H1 (cell line): ENCODE data around the gene SCNN1G. TPM values are rescaled to one million over a fixed set of nuclear protein-coding genes. Genes with fewer than 3 reads are reported as not detected.

ENCODE experiments used
- CTCF ChIA-PET: fragments of 300-600 bp; sonication (Branson Sonifier 250); formaldehyde crosslinking; loops from one replicate; lab custom pipeline; 2021; ENCODE audit not compliant: partially characterized antibody; lab: Charles Lee
- POLR2A ChIA-PET: fragments of 300-600 bp; sonication (Branson Sonifier 250); formaldehyde crosslinking; loops from one replicate; lab custom pipeline; 2021; ENCODE audit warnings: inconsistent platforms; ENCODE audit not compliant: partially characterized antibody; lab: Charles Lee
- DNase-seq, 2 experiments: peaks; one replicate each; pipeline versions ENCODE4 v3.0.0 to v3.0.0-alpha.2; 2010 to 2022; ENCODE audit warnings: low spot score in 2 of 2, low read depth in 1 of 2, mixed read lengths in 1 of 2
- FAIRE-seq: peaks from 2 replicates; lab custom pipeline; 2011; peaks lifted over from hg19 to GRCh38; lab: Jason Lieb, UNC
- H2AFZ ChIP-seq: 2 replicates; pipeline ENCODE4 v1.8.1; 2012; ENCODE audit warnings: low read length, inconsistent platforms
- H2AK5ac ChIP-seq: 2 replicates; pipeline ENCODE4 v1.6.1; 2013; ENCODE audit warnings: low read depth, low read length
- H2BK120ac ChIP-seq: replicated peaks from 2 replicates; pipeline ENCODE3; 2013; ENCODE audit warnings: low read depth, low read length, inconsistent platforms
- H2BK12ac ChIP-seq: 2 replicates; pipeline ENCODE4 v1.6.1; 2013; ENCODE audit warnings: low read depth, low read length
- H2BK15ac ChIP-seq: 2 replicates; pipeline ENCODE4 v1.6.1; 2013; ENCODE audit warnings: low read length
- H2BK20ac ChIP-seq: 2 replicates; pipeline ENCODE4 v1.6.1; 2013; ENCODE audit warnings: low read length
- H2BK5ac ChIP-seq: 2 replicates; pipeline ENCODE4 v1.6.1; 2013; ENCODE audit warnings: low read depth, low read length
- H3K14ac ChIP-seq: 2 replicates; pipeline ENCODE4 v1.6.1; 2013; ENCODE audit warnings: inconsistent platforms; ENCODE audit not compliant: insufficient read length
- H3K18ac ChIP-seq: 2 replicates; pipeline ENCODE4 v1.6.1; 2013; ENCODE audit warnings: low read length; ENCODE audit errors: extremely low read depth
- H3K23ac ChIP-seq: 2 replicates; pipeline ENCODE4 v1.6.1; 2013; ENCODE audit warnings: inconsistent platforms; ENCODE audit not compliant: insufficient read length
- H3K23me2 ChIP-seq: 2 replicates; pipeline ENCODE4 v1.6.1; 2013; ENCODE audit warnings: low read depth, low read length
- H3K27ac ChIP-seq: 2 replicates; pipeline ENCODE4 v1.6.1; 2011; ENCODE audit warnings: low read depth, low read length, inconsistent platforms
- H3K27me3 ChIP-seq, 4 experiments: replicated peaks in 1 of 4; 1 replicate in 1 of 4; 2 replicates in 3 of 4; pipeline versions ENCODE4 v1.6.1 to v1.8.1; 2011 to 2013; ENCODE audit warnings: low read length in 3 of 4, mild to moderate bottlenecking in 3 of 4, inconsistent platforms in 2 of 4, mixed read lengths in 2 of 4, moderate library complexity in 1 of 4; ENCODE audit not compliant: control insufficient read depth in 3 of 4, insufficient read depth in 3 of 4; ENCODE audit errors: extremely low read depth in 1 of 4
- H3K36me3 ChIP-seq, 4 experiments: 2 replicates each; pipeline versions ENCODE4 v1.6.1 to v1.8.1; 2011 to 2013; ENCODE audit warnings: mild to moderate bottlenecking in 4 of 4, low read length in 3 of 4, moderate library complexity in 2 of 4, control low read depth in 1 of 4, inconsistent platforms in 1 of 4; ENCODE audit not compliant: insufficient read depth in 4 of 4, control insufficient read depth in 2 of 4
- H3K4ac ChIP-seq: replicated peaks from 2 replicates; pipeline ENCODE3; 2013; ENCODE audit warnings: low read length, low read depth, mixed read lengths, inconsistent platforms; ENCODE audit not compliant: insufficient read length
- H3K4me1 ChIP-seq, 4 experiments: replicated peaks in 1 of 4; 1 replicate in 1 of 4; 2 replicates in 3 of 4; pipeline versions ENCODE4 v1.6.1 to v1.8.1; 2011 to 2013; ENCODE audit warnings: low read length in 3 of 4, inconsistent platforms in 2 of 4, mixed read lengths in 1 of 4; ENCODE audit not compliant: insufficient read depth in 4 of 4, control insufficient read depth in 3 of 4
- H3K4me2 ChIP-seq, 2 experiments: 2 replicates each; pipeline versions ENCODE4 v1.6.1 to v1.8.1; 2011 to 2013; ENCODE audit warnings: low read depth in 2 of 2, low read length in 2 of 2, control low read depth in 1 of 2, inconsistent platforms in 1 of 2, mild to moderate bottlenecking in 1 of 2; ENCODE audit not compliant: insufficient read depth in 1 of 2
- H3K4me3 ChIP-seq, 4 experiments: fragments of 200-600, 300-600 bp in 1 of 4; sonication (generic), shearing (Covaris generic), sonication (Bioruptor Twin) in 1 of 4; 2 replicates each; pipeline versions ENCODE4 v1.5.1 to v1.8.1; 2011 to 2016; ENCODE audit warnings: low read length in 4 of 4, low read depth in 3 of 4, control low read depth in 2 of 4, inconsistent platforms in 2 of 4, mild to moderate bottlenecking in 2 of 4, mixed read lengths in 1 of 4, moderate library complexity in 1 of 4; ENCODE audit not compliant: insufficient read depth in 2 of 4; ENCODE audit errors: extremely low read depth in 1 of 4
- H3K56ac ChIP-seq: replicated peaks from 2 replicates; pipeline ENCODE3; 2013; ENCODE audit warnings: low read depth, mild to moderate bottlenecking, mixed read lengths, low read length, inconsistent platforms; ENCODE audit not compliant: insufficient read length
- H3K79me1 ChIP-seq: 2 replicates; pipeline ENCODE4 v1.6.1; 2013; ENCODE audit warnings: low read depth, low read length, control low read depth
- H3K79me2 ChIP-seq, 2 experiments: 2 replicates each; pipeline versions ENCODE4 v1.6.1 to v1.8.1; 2012 to 2013; ENCODE audit warnings: low read length in 2 of 2, mild to moderate bottlenecking in 2 of 2, inconsistent platforms in 1 of 2; ENCODE audit not compliant: insufficient read depth in 2 of 2, control insufficient read depth in 1 of 2
- H3K9ac ChIP-seq, 4 experiments: replicated peaks in 1 of 4; 1 replicate in 1 of 4; 2 replicates in 3 of 4; pipeline versions ENCODE4 v1.6.1 to v1.8.1; 2011 to 2013; ENCODE audit warnings: low read depth in 3 of 4, low read length in 3 of 4, control low read depth in 2 of 4, mild to moderate bottlenecking in 2 of 4, moderate library complexity in 2 of 4, inconsistent platforms in 1 of 4; ENCODE audit errors: extremely low read depth in 1 of 4
- H3K9me3 ChIP-seq, 2 experiments: 2 replicates each; pipeline versions ENCODE4 v1.6.1 to v1.8.1; 2012 to 2013; ENCODE audit warnings: mild to moderate bottlenecking in 2 of 2, moderate library complexity in 2 of 2, control low read depth in 1 of 2, inconsistent platforms in 1 of 2, low read depth in 1 of 2, low read length in 1 of 2, mixed read lengths in 1 of 2; ENCODE audit not compliant: insufficient read depth in 2 of 2
- H4K20me1 ChIP-seq, 2 experiments: replicated peaks in 1 of 2; 2 replicates each; pipeline versions ENCODE3 to v1.8.1; 2011 to 2013; ENCODE audit warnings: inconsistent platforms in 2 of 2, low read length in 2 of 2, mild to moderate bottlenecking in 1 of 2; ENCODE audit not compliant: insufficient read depth in 2 of 2, control insufficient read depth in 1 of 2
- H4K5ac ChIP-seq: 2 replicates; pipeline ENCODE4 v1.6.1; 2013; ENCODE audit warnings: low read length, low read depth, mixed read lengths, inconsistent platforms; ENCODE audit not compliant: insufficient read length
- H4K8ac ChIP-seq: 2 replicates; pipeline ENCODE4 v1.8.0; 2013; ENCODE audit warnings: mild to moderate bottlenecking, moderate library complexity, low read length, inconsistent platforms; ENCODE audit not compliant: insufficient read depth; ENCODE audit errors: extremely low read depth
- H4K91ac ChIP-seq: replicated peaks from 2 replicates; pipeline ENCODE3; 2013; ENCODE audit warnings: low read length, mixed read lengths, inconsistent platforms; ENCODE audit not compliant: insufficient read length
- CBX5 ChIP-seq: fragments of 300-800, 300-1000 bp; sonication (generic); IDR thresholded peaks from 2 replicates; pipeline ENCODE4 v1.7.1; 2016; ENCODE audit warnings: antibody characterized with exemption, low read length, low read depth
- FOSL1 ChIP-seq: IDR thresholded peaks from 2 replicates; pipeline ENCODE4 v1.6.1; 2011; ENCODE audit warnings: mild to moderate bottlenecking, low read depth, low read length, moderate library complexity; ENCODE audit not compliant: insufficient read depth
- GTF2F1 ChIP-seq: IDR thresholded peaks from 2 replicates; pipeline ENCODE4 v1.6.1; 2012; ENCODE audit warnings: low read depth, low read length, improper control_type of control experiment, borderline replicate concordance
- JUN ChIP-seq: IDR thresholded peaks from 2 replicates; pipeline ENCODE4 v1.6.1; 2011; ENCODE audit warnings: low read depth, mild to moderate bottlenecking, improper control_type of control experiment, low read length
- JUND ChIP-seq: IDR thresholded peaks from 2 replicates; pipeline ENCODE4 v1.6.1; 2011; ENCODE audit warnings: mild to moderate bottlenecking, improper control_type of control experiment, low read length
- NRF1 ChIP-seq: IDR thresholded peaks from 2 replicates; pipeline ENCODE4 v1.6.1; 2011; ENCODE audit warnings: mild to moderate bottlenecking, low read depth, low read length, improper control_type of control experiment
- RNF2 ChIP-seq: fragments of 200-900, 300-1000 bp; sonication (generic); IDR thresholded peaks from 2 replicates; pipeline ENCODE4 v1.7.1; 2016; ENCODE audit warnings: borderline replicate concordance, low read depth, mild to moderate bottlenecking, antibody characterized with exemption, low read length; ENCODE audit not compliant: poor library complexity, severe bottlenecking; ENCODE audit errors: missing control alignments
- SAP30 ChIP-seq: fragments of 300-600 bp; sonication (generic); IDR thresholded peaks from 2 replicates; pipeline ENCODE4 v1.7.1; 2012; ENCODE audit warnings: low read length, moderate library complexity, mild to moderate bottlenecking, inconsistent platforms; ENCODE audit not compliant: insufficient read depth, insufficient replicate concordance
- SP4 ChIP-seq: IDR thresholded peaks from 2 replicates; pipeline ENCODE4 v1.6.1; 2012; ENCODE audit warnings: low read length, inconsistent platforms
- TEAD4 ChIP-seq: IDR thresholded peaks from 2 replicates; pipeline ENCODE4 v1.6.1; 2012; ENCODE audit warnings: low read depth, low read length, inconsistent platforms, mixed read lengths
- WGBS, 2 experiments: shearing (Covaris generic) in 1 of 2; methylation state at CpG; one replicate each; pipeline versions ENCODE4 v1.1.6 to v1.1.7; 2013 to 2015; ENCODE audit warnings: low lambda C conversion rate in 2 of 2, mixed read lengths in 2 of 2, inconsistent platforms in 1 of 2, low coverage in 1 of 2, missing lambda C conversion rate in 1 of 2; ENCODE audit not compliant: insufficient replicate concordance in 2 of 2, insufficient coverage in 1 of 2, insufficient read length in 1 of 2; ENCODE audit errors: extremely low coverage in 1 of 2, missing lambda C conversion rate in 1 of 2; 5-methylcytosine and 5-hydroxymethylcytosine counted together
- polyA plus RNA-seq, 7 experiments: library from polyadenylated mRNA; depleted of rRNA in 3 of 7; stranded (reverse) in 5 of 7; unstranded in 2 of 7; fragments of >200 nt in 5 of 7; fragments of 200-250 nt in 2 of 7; gene quantifications; 1 replicate in 5 of 7; 2 replicates in 1 of 7; 4 replicates in 1 of 7; pipeline versions ENCODE4 v1.2.1 to v1.2.3, GENCODE V29; 2011 to 2013; ENCODE audit warnings: missing spikeins in 2 of 7, mixed read lengths in 2 of 7
- total RNA-seq: library from RNA; stranded (reverse); fragmentation: NEBNext Ultra II Directional; extraction: Animal tissue kit (Norgen Biotek cat#: 25700); gene quantifications from 2 replicates; pipeline ENCODE4 v1.2.1, GENCODE V29; 2021

The SCNN1G gene
- total and polyA plus RNA-seq, 2 of the 8 experiments (the other 6 are each of a cell fraction or from before 2014, with no cell fraction given) = 0.73 to 1.1 TPM

GRCh38 chr16:23146877-23147601, 35.5 kb upstream of the SCNN1G start:
- no peak overlapping the region for H4K5ac ChIP-seq
- no peak overlapping the region for H2BK120ac ChIP-seq
- H4K8ac ChIP-seq = no peak overlapping the region
- peaks cover 0 to 3% (median 1%) of the 10 kb centered on the region in 4 experiments; a peak in 1 of 7 replicates for H3K27me3 ChIP-seq
- no peak overlapping the region for H3K4ac ChIP-seq
- POLR2A ChIA-PET = no interaction called here
- H3K14ac ChIP-seq = no peak overlapping the region
- no peak overlapping the region for H2BK20ac ChIP-seq
- no peak overlapping the region for H3K9ac ChIP-seq
- H3K4me3 ChIP-seq = peak overlapping the region in 1 of 4 experiments; percentile 92; a peak in 3 of 8 replicates
- no peak overlapping the region for H2BK15ac ChIP-seq
- H2BK12ac ChIP-seq = no peak overlapping the region
- H3K36me3 ChIP-seq = no peaks in the 10 kb centered on the region
- CTCF ChIA-PET = no interaction called here
- H2BK5ac ChIP-seq = no peak overlapping the region
- H2AFZ ChIP-seq = no peak overlapping the region
- no peak overlapping the region for H3K18ac ChIP-seq
- peaks cover 6% of the 10 kb centered on the region for H3K23me2 ChIP-seq
- no peak overlapping the region for H3K56ac ChIP-seq
- H4K91ac ChIP-seq = no peak overlapping the region
- H3K23ac ChIP-seq = no peak overlapping the region
- H3K79me1 ChIP-seq = peaks cover 10% of the 10 kb centered on the region
- peaks cover 8 to 18% (median 12%) of the 10 kb centered on the region in 4 experiments; a peak in 6 of 7 replicates for H3K4me1 ChIP-seq
- H2AK5ac ChIP-seq = no peak overlapping the region
- FAIRE-seq (no peak), DNase-seq (no peak)
- H3K9me3 ChIP-seq = no peaks in the 10 kb centered on the region
- H3K27ac ChIP-seq = no peak overlapping the region
- peaks cover 6 to 59% of the 10 kb centered on the region in 2 experiments; a peak in 2 of 4 replicates for H3K79me2 ChIP-seq
- TF ChIP-seq RNF2 (no peak), CBX5 (no peak), JUND (no peak), TEAD4 (no peak), JUN (no peak), FOSL1 (no peak), GTF2F1 (no peak), SP4 (no peak), SAP30 (no peak), NRF1 (no peak)
- 84% methylated on average over 17 of the region's 17 CpGs; no CpG with 5 or more reads in 1 of the 2 experiments for WGBS, 2 experiments
- peaks cover 2 to 15% of the 10 kb centered on the region in 2 experiments for H4K20me1 ChIP-seq
- peak overlapping the region; percentile 5 to 86; a peak in 3 of 4 replicates for H3K4me2 ChIP-seq
